Nephron (organoid): ENCODE data around the gene WDR41.
A peak's percentile ranks its signal among the peaks of the same experiment; 100 is the strongest.

Experiments used
- H3K27ac Mint-ChIP-seq, 3 experiments: 2 replicates each; pipeline ENCODE4 v1.8.0; 2020; ENCODE audit warnings: mixed read lengths in 3 of 3, mild to moderate bottlenecking in 2 of 3, moderate library complexity in 1 of 3
- H3K27me3 Mint-ChIP-seq: 2 replicates; pipeline ENCODE4 v1.8.0; 2021; ENCODE audit warnings: low read depth, mild to moderate bottlenecking, moderate library complexity, mixed read lengths
- H3K36me3 Mint-ChIP-seq: 2 replicates; pipeline ENCODE4 v1.8.0; 2020; ENCODE audit warnings: low read depth, mixed read lengths
- H3K4me1 Mint-ChIP-seq: 2 replicates; pipeline ENCODE4 v1.8.0; 2020; ENCODE audit warnings: mixed read lengths
- H3K4me3 Mint-ChIP-seq, 3 experiments: 2 replicates each; pipeline ENCODE4 v1.8.0; 2020; ENCODE audit warnings: mild to moderate bottlenecking in 3 of 3, mixed read lengths in 3 of 3, moderate library complexity in 2 of 3
- H3K9me3 Mint-ChIP-seq: 2 replicates; pipeline ENCODE4 v1.8.0; 2020; ENCODE audit warnings: mixed read lengths
- CTCF ChIP-seq, 3 experiments: fragments of 200-600 bp; sonication (generic); IDR thresholded peaks; one replicate each; pipeline ENCODE4 v1.5.0; 2021; ENCODE audit warnings: antibody characterized with exemption in 3 of 3; ENCODE audit not compliant: unreplicated experiment in 3 of 3

Gene WDR41

GRCh38 chr5:77427998-77428397 lies 64.1 kb downstream of the WDR41 start:
- no peaks in the 10 kb centered on the region for H3K27me3 Mint-ChIP-seq
- peak overlapping the region in 1 of 3 experiments; percentile 54 for H3K27ac Mint-ChIP-seq
- H3K9me3 Mint-ChIP-seq = no peaks in the 10 kb centered on the region
- H3K4me1 Mint-ChIP-seq = peaks cover 35% of the 10 kb centered on the region
- H3K4me3 Mint-ChIP-seq = no peak overlapping the region
- no peak for TF ChIP-seq CTCF (IDR thresholded peaks at IDR 0.05; ENCODE audit: unreplicated experiment in 3 of 3)
- H3K36me3 Mint-ChIP-seq = peaks cover 37% of the 10 kb centered on the region

GRCh38 chr5:77426670-77427069 lies 65.4 kb downstream of the WDR41 start:
- H3K27me3 Mint-ChIP-seq = no peaks in the 10 kb centered on the region
- no peak for TF ChIP-seq CTCF (IDR thresholded peaks at IDR 0.05; ENCODE audit: unreplicated experiment in 3 of 3)
- H3K9me3 Mint-ChIP-seq = no peaks in the 10 kb centered on the region
- peaks cover 35% of the 10 kb centered on the region for H3K4me1 Mint-ChIP-seq
- peak overlapping the region in 1 of 3 experiments; percentile 45 for H3K27ac Mint-ChIP-seq
- peaks cover 32% of the 10 kb centered on the region for H3K36me3 Mint-ChIP-seq
- no peak overlapping the region for H3K4me3 Mint-ChIP-seq

GRCh38 chr5:77425998-77426659 lies 66.0 kb downstream of the WDR41 start:
- TF ChIP-seq CTCF (IDR thresholded peaks at IDR 0.05; ENCODE audit: unreplicated experiment in 3 of 3) = no peak
- Mint-ChIP-seq H3K4me1 (peaks cover 35% of the 10 kb centered on the region), H3K36me3 (peaks cover 27% of the 10 kb centered on the region), H3K27me3 (no peaks in the 10 kb centered on the region), H3K4me3 (no peak overlapping the region), H3K9me3 (no peaks in the 10 kb centered on the region), H3K27ac (peak overlapping the region in 1 of 3 experiments; percentile 45)

GRCh38 chr5:77425420-77425819 lies 66.7 kb downstream of the WDR41 start:
- no peak for TF ChIP-seq CTCF (IDR thresholded peaks at IDR 0.05; ENCODE audit: unreplicated experiment in 3 of 3)
- no peaks in the 10 kb centered on the region for H3K9me3 Mint-ChIP-seq
- peaks cover 35% of the 10 kb centered on the region for H3K4me1 Mint-ChIP-seq
- H3K36me3 Mint-ChIP-seq = peaks cover 21% of the 10 kb centered on the region
- H3K4me3 Mint-ChIP-seq = no peak overlapping the region
- peak overlapping the region in 1 of 3 experiments; percentile 71 for H3K27ac Mint-ChIP-seq
- no peaks in the 10 kb centered on the region for H3K27me3 Mint-ChIP-seq

- TF ChIP-seq CTCF (IDR thresholded peaks at IDR 0.05; ENCODE audit: unreplicated experiment in 3 of 3) = no peak
- no peak overlapping the region for H3K4me3 Mint-ChIP-seq
- peaks cover 18% of the 10 kb centered on the region for H3K36me3 Mint-ChIP-seq
These were observed 67.2 kb downstream of the WDR41 start for GRCh38 chr5:77424921-77425320.

More at GRCh38 chr5:77424921-77425320, 67.2 kb downstream of the WDR41 start:
- H3K9me3 Mint-ChIP-seq = no peaks in the 10 kb centered on the region
- peaks cover 35% of the 10 kb centered on the region for H3K4me1 Mint-ChIP-seq
- H3K27ac Mint-ChIP-seq = peak overlapping the region in 2 of 3 experiments; percentile 43 to 71
- H3K27me3 Mint-ChIP-seq = no peaks in the 10 kb centered on the region
